Mammary epithelial cell (primary cell): ENCODE measurements around the gene EFNA2.

Experiments
- EZH2 ChIP-seq: IDR thresholded peaks from 2 replicates; pipeline ENCODE4 v1.6.1; 2012; ENCODE audit warnings: low read length, inconsistent platforms, borderline replicate concordance
- TF ChIP-seq, protein P1 (sequence below), 2 donors: IDR thresholded peaks in 1 of 2; conservative IDR thresholded peaks in 1 of 2; 2 replicates each; pipeline ENCODE4 v1.5.1; 2011 to 2012; ENCODE audit warnings: inconsistent platforms in 2 of 2, low read length in 2 of 2, mild to moderate bottlenecking in 2 of 2, control low read depth in 1 of 2, low read depth in 1 of 2; ENCODE audit not compliant: insufficient read depth in 1 of 2; ENCODE audit errors: extremely low read depth in 1 of 2

- TF ChIP-seq, protein P1, sequence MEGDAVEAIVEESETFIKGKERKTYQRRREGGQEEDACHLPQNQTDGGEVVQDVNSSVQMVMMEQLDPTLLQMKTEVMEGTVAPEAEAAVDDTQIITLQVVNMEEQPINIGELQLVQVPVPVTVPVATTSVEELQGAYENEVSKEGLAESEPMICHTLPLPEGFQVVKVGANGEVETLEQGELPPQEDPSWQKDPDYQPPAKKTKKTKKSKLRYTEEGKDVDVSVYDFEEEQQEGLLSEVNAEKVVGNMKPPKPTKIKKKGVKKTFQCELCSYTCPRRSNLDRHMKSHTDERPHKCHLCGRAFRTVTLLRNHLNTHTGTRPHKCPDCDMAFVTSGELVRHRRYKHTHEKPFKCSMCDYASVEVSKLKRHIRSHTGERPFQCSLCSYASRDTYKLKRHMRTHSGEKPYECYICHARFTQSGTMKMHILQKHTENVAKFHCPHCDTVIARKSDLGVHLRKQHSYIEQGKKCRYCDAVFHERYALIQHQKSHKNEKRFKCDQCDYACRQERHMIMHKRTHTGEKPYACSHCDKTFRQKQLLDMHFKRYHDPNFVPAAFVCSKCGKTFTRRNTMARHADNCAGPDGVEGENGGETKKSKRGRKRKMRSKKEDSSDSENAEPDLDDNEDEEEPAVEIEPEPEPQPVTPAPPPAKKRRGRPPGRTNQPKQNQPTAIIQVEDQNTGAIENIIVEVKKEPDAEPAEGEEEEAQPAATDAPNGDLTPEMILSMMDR (conservative IDR thresholded peaks at IDR 0.05 in 1 of 2, IDR thresholded peaks at IDR 0.05 in 1 of 2; ENCODE audit: extremely low read depth in 1 of 2, insufficient read depth in 1 of 2, low read depth in 1 of 2, low read length in 2 of 2): no peak
- no peak for TF ChIP-seq EZH2
Measured at GRCh38 chr19:1336079-1336684, 50.5 kb downstream of the EFNA2 start.
